K562 (cell line): ENCODE data around the gene SRD5A1. TPM values are rescaled to one million over a fixed set of nuclear protein-coding genes. Genes with fewer than 3 reads are reported as not detected.

ENCODE experiments used
- CREB5 ChIP-seq: fragments of 250-450 bp; sonication (Bioruptor Pico); IDR thresholded peaks from 2 replicates; pipeline ENCODE4 v1.5.0; 2020; ENCODE audit warnings: mild to moderate bottlenecking
- E2F5 ChIP-seq: sonication (generic); formaldehyde crosslinking; IDR thresholded peaks from 2 replicates; pipeline ENCODE4 v1.8.0; 2022; ENCODE audit warnings: mild to moderate bottlenecking, missing genetic modification reagents
- EHMT2 ChIP-seq: fragments of 450-650 bp; IDR thresholded peaks from 2 replicates; pipeline ENCODE4 v1.6.1; 2018; ENCODE audit warnings: antibody characterized with exemption
- GABPB1 ChIP-seq: sonication (generic); formaldehyde crosslinking; IDR thresholded peaks from 2 replicates; pipeline ENCODE4 v1.8.0; 2022; ENCODE audit warnings: mild to moderate bottlenecking, missing genetic modification reagents
- HINFP ChIP-seq: fragments of 450-650 bp; conservative IDR thresholded peaks from 2 replicates; pipeline ENCODE4 v1.6.1; 2016; ENCODE audit warnings: missing genetic modification characterization, low read depth, mild to moderate bottlenecking, control low read depth, missing compliant biosample characterization
- HNRNPUL1 ChIP-seq: fragments of 200-400 bp; formaldehyde crosslinking; IDR thresholded peaks from 2 replicates; pipeline ENCODE4 v1.6.1; 2017; ENCODE audit warnings: low read length
- MCM2 ChIP-seq: fragments of 450-650 bp; IDR thresholded peaks from 2 replicates; pipeline ENCODE4 v1.6.1; 2017; ENCODE audit warnings: low read depth, mild to moderate bottlenecking
- MXI1 ChIP-seq: IDR thresholded peaks from 2 replicates; pipeline ENCODE4 v1.6.1; 2011; ENCODE audit warnings: low read depth, mild to moderate bottlenecking, improper control_type of control experiment, low read length
- MYC ChIP-seq, 2 experiments: fragments of 250-450 bp in 1 of 2; sonication (Bioruptor Pico) in 1 of 2; IDR thresholded peaks; 2 replicates each; pipeline versions ENCODE4 v1.5.1 to v1.6.1; 2012 to 2021; ENCODE audit warnings: low read depth in 2 of 2, borderline replicate concordance in 1 of 2, improper control_type of control experiment in 1 of 2, low read length in 1 of 2, mild to moderate bottlenecking in 1 of 2, moderate library complexity in 1 of 2
- NKRF ChIP-seq: fragments of 450-650 bp; IDR thresholded peaks from 2 replicates; pipeline ENCODE4 v1.6.1; 2016; ENCODE audit warnings: borderline replicate concordance
- NR4A1 ChIP-seq, 2 experiments: fragments of 250-450 bp in 1 of 2; fragments of 450-650 bp in 1 of 2; sonication (Bioruptor Pico) in 1 of 2; IDR thresholded peaks; 2 replicates each; pipeline versions ENCODE4 v1.4.0 to v1.6.1; 2016 to 2020; ENCODE audit warnings: mild to moderate bottlenecking in 2 of 2, missing compliant biosample characterization in 1 of 2, missing genetic modification characterization in 1 of 2, moderate library complexity in 1 of 2
- ZNF174 ChIP-seq: fragments of 250-450 bp; sonication (Bioruptor Pico); IDR thresholded peaks from 2 replicates; pipeline ENCODE4 v1.4.0; 2020; ENCODE audit warnings: mild to moderate bottlenecking
- ZNF384 ChIP-seq: IDR thresholded peaks from 2 replicates; pipeline ENCODE4 v1.6.1; 2012; ENCODE audit warnings: low read depth, low read length, improper control_type of control experiment
- ZZZ3 ChIP-seq: fragments of 450-650 bp; IDR thresholded peaks from 2 replicates; pipeline ENCODE4 v1.6.1; 2016; ENCODE audit warnings: antibody characterized with exemption, mild to moderate bottlenecking, moderate library complexity
- polyA plus RNA-seq, 8 experiments: library from polyadenylated mRNA; depleted of rRNA in 4 of 8; stranded (reverse) in 5 of 8; unstranded in 3 of 8; fragments of >200 nt; fragmentation: Nextera tagmentation in 2 of 8; fragmentation: Illumina TruSeq in 1 of 8; extraction: Ambion mirVana in 2 of 8; extraction: Trizol in 1 of 8; gene quantifications; 2 replicates each; pipeline versions ENCODE4 v1.2.1 to v1.2.3, GENCODE V29; 2011 to 2014; ENCODE audit warnings: inconsistent platforms in 1 of 8, missing spikeins in 1 of 8
- total RNA-seq, 7 experiments: library from RNA; depleted of rRNA in 6 of 7; stranded (reverse); fragments of >200 nt in 6 of 7; fragmentation: Illumina TruSeq in 2 of 7; extraction: Trizol in 2 of 7; gene quantifications; 2 replicates each; pipeline versions ENCODE4 v1.2.1 to v1.2.3, GENCODE V29; 2011 to 2021; ENCODE audit warnings: low replicate concordance in 1 of 7
- TF ChIP-seq, protein P1 (sequence below): fragments of 450-650 bp; formaldehyde crosslinking; IDR thresholded peaks from 2 replicates; pipeline ENCODE4 v1.4.0; 2020; ENCODE audit warnings: mild to moderate bottlenecking

Gene SRD5A1
- total and polyA plus RNA-seq, 9 of the 15 experiments (the other 6 are each of a cell fraction or from before 2014, with no cell fraction given), result 1.3 to 22.6 (median 8.1) TPM

DNA sequence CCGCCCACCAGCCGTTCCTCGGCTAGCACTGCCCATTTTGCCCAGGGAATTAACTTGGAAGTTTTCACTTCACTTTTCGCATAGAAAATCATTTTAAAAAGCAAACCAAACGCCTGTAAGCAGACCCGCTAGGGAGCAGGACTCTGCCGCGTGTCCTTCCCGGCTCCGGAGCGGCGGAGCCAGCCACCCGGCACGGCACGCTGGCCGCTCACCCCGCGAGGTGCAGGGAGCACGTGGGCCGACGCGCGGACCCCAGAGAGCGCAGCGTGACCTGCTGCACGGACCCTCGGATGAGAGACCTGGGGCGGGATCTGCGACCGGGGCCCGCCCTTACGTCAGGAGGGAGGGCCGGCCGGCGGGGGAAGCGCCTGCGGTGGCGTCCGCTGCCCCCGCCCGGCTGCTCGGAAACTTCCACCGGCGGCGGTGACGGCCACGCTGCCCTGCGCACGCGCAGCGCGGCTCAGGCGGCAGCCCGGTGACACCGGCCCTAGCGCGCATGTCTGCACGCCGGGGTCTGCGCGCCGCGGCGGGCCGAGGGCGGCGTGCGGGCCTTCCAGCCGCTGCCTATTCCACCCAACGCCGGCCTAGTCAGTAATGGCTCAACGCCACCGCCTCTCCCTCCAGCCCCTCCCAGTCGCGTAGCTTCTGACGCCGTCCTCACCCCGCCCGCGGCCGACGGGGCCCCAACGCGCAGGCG, 79.5 kb downstream of the SRD5A1 start (continued):
- no peak for TF ChIP-seq EHMT2
- peak; percentile 96 for TF ChIP-seq HINFP (tag)
- TF ChIP-seq MXI1, result peak; percentile 56
- TF ChIP-seq MYC (IDR thresholded peaks at IDR 0.05; ENCODE audit: low read depth, low read length), result peak; percentile 96
- TF ChIP-seq MYC (CRISPR knock-in tag; IDR thresholded peaks at IDR 0.05; ENCODE audit: borderline replicate concordance, low read depth), result no peak
- TF ChIP-seq MCM2, result no peak
- peak; percentile 78; the same call in 1 of the 2 replicates for TF ChIP-seq E2F5 (CRISPR knock-in tag)
- TF ChIP-seq GABPB1 (CRISPR knock-in tag), result peak; percentile 43; the same call in 1 of the 2 replicates
- TF ChIP-seq NKRF, result peak; percentile 66; the same call in 1 of the 2 replicates
- TF ChIP-seq NR4A1 (CRISPR knock-in tag; IDR thresholded peaks at IDR 0.05), result peak; percentile 84; the same call in 1 of the 2 replicates
- TF ChIP-seq NR4A1 (tag; IDR thresholded peaks at IDR 0.05), result no peak
- no peak for TF ChIP-seq HNRNPUL1
- TF ChIP-seq ZNF384, result 0 out of 2 replicates have a peak, but pooled peaks have one; percentile 5
- TF ChIP-seq, protein P1, sequence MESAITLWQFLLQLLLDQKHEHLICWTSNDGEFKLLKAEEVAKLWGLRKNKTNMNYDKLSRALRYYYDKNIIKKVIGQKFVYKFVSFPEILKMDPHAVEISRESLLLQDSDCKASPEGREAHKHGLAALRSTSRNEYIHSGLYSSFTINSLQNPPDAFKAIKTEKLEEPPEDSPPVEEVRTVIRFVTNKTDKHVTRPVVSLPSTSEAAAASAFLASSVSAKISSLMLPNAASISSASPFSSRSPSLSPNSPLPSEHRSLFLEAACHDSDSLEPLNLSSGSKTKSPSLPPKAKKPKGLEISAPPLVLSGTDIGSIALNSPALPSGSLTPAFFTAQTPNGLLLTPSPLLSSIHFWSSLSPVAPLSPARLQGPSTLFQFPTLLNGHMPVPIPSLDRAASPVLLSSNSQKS (CRISPR knock-in tag), result no peak
- no peak for TF ChIP-seq ZZZ3
- TF ChIP-seq CREB5 (CRISPR knock-in tag), result no peak
- no peak for TF ChIP-seq ZNF174 (CRISPR knock-in tag)
